Breast epithelium (tissue), 3 donors: Measurements from ENCODE around the gene SPINT2.

ENCODE experiments used
- CTCF ChIP-seq, 3 donors: fragments of 450-650 bp; IDR thresholded peaks; one replicate each; pipeline ENCODE4 v1.5.1; 2016 to 2017; ENCODE audit warnings: antibody characterized with exemption in 3 of 3, mild to moderate bottlenecking in 3 of 3, moderate library complexity in 3 of 3
- POLR2A ChIP-seq: fragments of 450-650 bp; IDR thresholded peaks from one replicate; pipeline ENCODE4 v1.6.1; 2016; ENCODE audit warnings: antibody characterized with exemption, mild to moderate bottlenecking, moderate library complexity
- POLR2AphosphoS5 ChIP-seq, 3 donors: sonication (generic); formaldehyde crosslinking; IDR thresholded peaks; one replicate each; pipeline ENCODE4 v1.6.1; 2017; ENCODE audit warnings: antibody characterized with exemption in 3 of 3

- TF ChIP-seq CTCF (IDR thresholded peaks at IDR 0.05) (no peak), POLR2AphosphoS5 (IDR thresholded peaks at IDR 0.05) (peak in 2 of 3 donors; percentile 21 to 44), POLR2A (peak; percentile 11)
Measured at GRCh38 chr19:38252941-38253691, 11.3 kb upstream of the SPINT2 start.
